ENCODE measurements around the gene MYG1. TPM values are rescaled to one million over a fixed set of nuclear protein-coding genes. Genes with fewer than 3 reads are reported as not detected.
A peak's percentile ranks its signal among the peaks of the same experiment; 100 is the strongest.

Gene MYG1
- total RNA-seq, 1 donor from 2014 or later = 35.3 TPM

- Histone ChIP-seq H3K36me3 (peaks cover 19% of the 10 kb centered on the region), H3K4me3 (no peak overlapping the region), H3K9me3 (no peaks in the 10 kb centered on the region), H3K4me1 (peaks cover 45% of the 10 kb centered on the region), H3K27ac (no peak overlapping the region), H3K27me3 (ENCODE audit: low read depth) (no peaks in the 10 kb centered on the region)
- DNase-seq = no peak
- no peak for TF ChIP-seq CTCF (IDR thresholded peaks at IDR 0.05)
- no peak for ATAC-seq
- intact Hi-C loops (cut with DNase I) = no loop called here
These were observed 44.5 kb upstream of the MYG1 start for GRCh38 chr12:53254816-53255545.

- ATAC-seq = no peak
- TF ChIP-seq CTCF (IDR thresholded peaks at IDR 0.05) = no peak
- no peak overlapping the region for H3K27ac ChIP-seq
These were observed 43.5 kb upstream of the MYG1 start for GRCh38 chr12:53255996-53256395.

GRCh38 chr12:53258541-53259539, 40.7 kb upstream of the MYG1 start:
- peaks cover 15% of the 10 kb centered on the region for H3K4me1 ChIP-seq
- peak overlapping the region; percentile 36 for H3K27ac ChIP-seq
- no peak for DNase-seq
- ATAC-seq = peak; percentile 79 to 94
- H3K27me3 ChIP-seq (ENCODE audit: low read depth) = no peaks in the 10 kb centered on the region
- H3K9me3 ChIP-seq = no peaks in the 10 kb centered on the region
- TF ChIP-seq CTCF (IDR thresholded peaks at IDR 0.05) = no peak
- intact Hi-C loops (cut with DNase I) = no loop called here
- H3K36me3 ChIP-seq = peaks cover 13% of the 10 kb centered on the region
- no peak overlapping the region for H3K4me3 ChIP-seq

More at GRCh38 chr12:53255996-53256395, 43.5 kb upstream of the MYG1 start:
- H3K9me3 ChIP-seq = no peaks in the 10 kb centered on the region
- no peaks in the 10 kb centered on the region for H3K27me3 ChIP-seq (ENCODE audit: low read depth)
- H3K4me1 ChIP-seq = peaks cover 38% of the 10 kb centered on the region
- H3K4me3 ChIP-seq = no peak overlapping the region
- intact Hi-C loops (cut with DNase I) = no loop called here
- no peak for DNase-seq
- peaks cover 19% of the 10 kb centered on the region for H3K36me3 ChIP-seq

GRCh38 chr12:53259891-53260290, 39.6 kb upstream of the MYG1 start:
- TF ChIP-seq CTCF (IDR thresholded peaks at IDR 0.05) = no peak
- H3K9me3 ChIP-seq = no peaks in the 10 kb centered on the region
- intact Hi-C loops (cut with DNase I) = no loop called here
- no peak overlapping the region for H3K4me3 ChIP-seq
- H3K36me3 ChIP-seq = peaks cover 2% of the 10 kb centered on the region
- H3K27me3 ChIP-seq (ENCODE audit: low read depth) = no peaks in the 10 kb centered on the region
- DNase-seq (no peak), ATAC-seq (no peak)
- H3K27ac ChIP-seq = no peak overlapping the region
- H3K4me1 ChIP-seq = peaks cover 14% of the 10 kb centered on the region

- Histone ChIP-seq H3K4me3 (no peak overlapping the region), H3K27ac (no peak overlapping the region), H3K27me3 (ENCODE audit: low read depth) (no peaks in the 10 kb centered on the region), H3K36me3 (no peaks in the 10 kb centered on the region), H3K9me3 (no peaks in the 10 kb centered on the region), H3K4me1 (peaks cover 8% of the 10 kb centered on the region)
- ATAC-seq = no peak
- no peak for TF ChIP-seq CTCF (IDR thresholded peaks at IDR 0.05)
- intact Hi-C loops (cut with DNase I) = no loop called here
- DNase-seq = no peak
These were observed 33.7 kb upstream of the MYG1 start for GRCh38 chr12:53265783-53266182.
